ENCODE data around the gene NKAIN4.

NKAIN4 gene

DNA sequence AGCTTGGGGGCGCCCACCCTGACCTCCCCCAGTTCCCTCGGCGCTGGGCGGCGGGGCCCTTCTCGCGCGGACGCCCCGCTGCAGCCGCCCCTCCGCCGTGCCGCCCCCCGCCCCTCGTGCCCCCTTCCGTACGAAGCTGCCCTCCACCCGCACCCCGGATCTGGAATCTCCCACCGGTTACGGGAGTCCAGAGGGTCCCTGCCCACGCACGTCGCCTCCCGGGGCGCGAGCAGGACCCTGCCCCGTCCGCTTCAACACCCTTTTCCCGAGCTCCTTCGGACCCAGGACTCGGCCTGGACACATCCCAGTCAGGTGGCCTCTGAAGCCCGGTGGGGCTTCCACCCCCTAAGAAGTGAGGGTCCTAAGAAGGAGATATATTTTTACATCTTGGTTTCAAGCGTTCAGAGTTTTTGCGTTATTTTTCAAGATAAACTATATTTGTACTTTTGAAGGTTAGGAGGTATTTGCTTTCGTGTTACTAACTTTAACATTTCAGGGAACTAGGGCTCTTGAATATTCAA is 18.9 kb upstream of the NKAIN4 start:
- no peak for DNase-seq

GRCh38 chr20:63272105-63273058 is 18.1 kb upstream of the NKAIN4 start, which contains the start of gene ARFGAP1:
Gene ARFGAP1, plus strand, starts transcription at chr20:63272813. Its CDS starts 2,768 bp downstream, at chr20:63275581.
- peak; percentile 82 to 94 for DNase-seq

GRCh38 chr20:63270606-63271325 is 16.5 kb upstream of the NKAIN4 start:
- DNase-seq: no peak

- no peak for DNase-seq
Measured at GRCh38 chr20:63269724-63270123, 15.5 kb upstream of the NKAIN4 start.

DNA sequence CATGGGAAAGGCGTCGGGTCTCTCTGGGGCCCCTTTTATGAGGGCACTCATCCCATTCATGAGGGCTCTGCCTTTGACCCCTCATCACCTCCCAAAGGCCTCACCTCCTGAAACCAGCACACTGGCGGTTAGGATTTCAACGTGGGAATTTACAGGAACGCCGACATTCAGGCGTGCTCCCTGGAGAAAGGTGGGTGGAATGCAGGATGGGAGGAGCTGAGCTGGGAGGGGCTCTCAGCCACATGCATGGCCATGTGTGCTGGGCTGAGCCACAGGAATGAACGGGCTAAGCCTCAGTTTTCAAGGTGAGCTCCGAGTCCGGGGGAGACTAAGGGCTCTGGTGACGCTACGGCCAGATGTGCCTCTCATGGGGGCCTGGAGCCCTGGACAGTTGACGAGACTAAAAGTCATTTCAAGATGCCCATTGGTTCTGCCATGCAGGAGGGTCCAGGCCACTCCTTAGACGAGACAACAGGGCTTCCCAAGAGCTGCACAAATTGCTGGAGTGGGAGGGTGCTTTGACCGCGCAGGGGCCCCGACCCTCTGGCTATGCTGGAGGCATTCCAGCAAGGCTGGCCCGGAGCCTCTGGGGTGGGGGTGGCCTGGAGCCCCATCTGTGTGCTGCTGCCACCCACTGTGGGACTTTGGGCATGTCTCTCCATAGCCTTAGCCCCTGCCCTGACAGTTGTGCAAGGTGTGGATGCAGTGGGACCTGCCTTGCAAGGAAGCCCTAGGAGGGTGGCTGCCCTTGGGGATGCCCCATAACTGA is 14.6 kb upstream of the NKAIN4 start:
- DNase-seq: no peak

DNA sequence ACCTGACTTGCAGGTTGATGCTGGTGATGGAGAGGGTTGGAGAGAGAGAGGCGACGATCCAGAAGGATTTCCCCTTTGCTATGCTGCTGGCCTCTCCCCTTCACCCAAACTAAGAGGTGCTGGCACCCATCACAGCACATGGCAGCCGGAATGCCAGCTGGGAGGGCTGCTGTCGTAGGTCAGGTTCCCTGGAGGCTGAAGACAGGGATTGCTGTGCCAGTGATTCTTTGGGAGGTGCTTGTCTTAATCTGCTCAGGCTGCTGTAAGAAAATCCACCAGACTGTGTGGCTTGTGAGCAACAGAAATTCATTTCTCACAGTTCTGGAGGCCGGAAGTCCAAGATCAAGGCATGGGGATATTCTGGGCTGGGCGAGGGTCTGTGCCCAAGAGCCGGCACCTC is 14.0 kb upstream of the NKAIN4 start:
- no peak for DNase-seq

- DNase-seq: no peak
Measured at GRCh38 chr20:63267691-63268090, 13.4 kb upstream of the NKAIN4 start.

GRCh38 chr20:63265891-63266515 is 11.7 kb upstream of the NKAIN4 start:
- no peak for DNase-seq

DNA sequence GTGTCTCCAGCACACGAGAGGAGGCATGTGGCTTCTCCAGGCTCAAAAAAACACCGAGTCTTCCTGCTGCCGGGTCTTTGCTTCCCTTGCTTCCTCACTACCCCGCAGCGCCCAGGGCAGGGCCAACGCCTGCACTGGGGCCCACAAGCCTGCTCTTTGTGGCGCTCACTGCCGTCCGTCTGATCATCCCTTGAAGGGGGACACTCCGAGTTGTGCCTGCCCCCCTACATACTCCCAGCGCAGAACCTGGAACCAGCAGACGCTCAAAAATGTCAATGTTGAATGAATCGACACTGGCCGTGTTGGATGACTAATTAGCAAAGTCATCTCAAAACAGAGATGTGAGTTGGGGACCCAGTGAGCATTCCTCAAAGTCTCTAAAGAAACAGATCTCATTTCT is 10.3 kb upstream of the NKAIN4 start:
- no peak for DNase-seq

- no peak for DNase-seq
Measured at GRCh38 chr20:63264000-63264399, 9.7 kb upstream of the NKAIN4 start.

GRCh38 chr20:63262836-63263235 is 8.6 kb upstream of the NKAIN4 start:
- DNase-seq: no peak

DNA sequence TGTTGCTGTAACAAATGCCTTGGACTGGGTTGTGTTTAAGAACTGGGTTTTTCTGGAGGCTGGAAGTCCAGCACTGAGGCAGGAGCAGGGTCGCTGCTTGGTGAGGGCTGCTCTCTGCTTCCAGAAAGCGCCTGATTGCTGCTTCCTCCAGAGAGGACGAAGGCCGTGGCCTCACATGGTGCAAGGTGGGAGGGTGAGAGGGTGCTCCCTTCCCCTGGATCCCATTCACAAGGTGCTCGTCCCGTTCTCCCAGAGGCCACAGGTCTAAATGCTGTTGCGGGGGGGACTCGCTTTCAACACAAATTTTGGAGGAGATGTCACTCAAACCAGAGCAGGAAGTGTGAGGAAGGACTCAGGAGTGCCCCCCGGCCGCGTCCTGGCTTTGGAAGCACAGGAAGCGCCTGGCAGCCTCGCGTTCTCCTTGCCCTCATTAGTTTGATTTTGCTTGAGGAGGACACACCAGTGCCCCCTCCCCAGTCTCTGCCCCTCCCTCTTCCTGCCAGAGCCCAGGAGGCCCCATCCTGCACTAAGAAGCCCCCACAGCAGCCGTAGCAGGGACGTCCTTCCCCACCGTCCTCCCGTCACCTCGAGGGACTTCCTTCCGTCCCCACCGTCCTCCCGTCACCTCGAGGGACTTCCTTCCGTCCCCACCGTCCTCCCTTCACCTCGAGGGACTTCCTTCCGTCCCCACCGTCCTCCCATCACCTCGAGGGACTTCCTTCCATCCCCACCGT is 7.7 kb upstream of the NKAIN4 start:
- DNase-seq: no peak

DNA sequence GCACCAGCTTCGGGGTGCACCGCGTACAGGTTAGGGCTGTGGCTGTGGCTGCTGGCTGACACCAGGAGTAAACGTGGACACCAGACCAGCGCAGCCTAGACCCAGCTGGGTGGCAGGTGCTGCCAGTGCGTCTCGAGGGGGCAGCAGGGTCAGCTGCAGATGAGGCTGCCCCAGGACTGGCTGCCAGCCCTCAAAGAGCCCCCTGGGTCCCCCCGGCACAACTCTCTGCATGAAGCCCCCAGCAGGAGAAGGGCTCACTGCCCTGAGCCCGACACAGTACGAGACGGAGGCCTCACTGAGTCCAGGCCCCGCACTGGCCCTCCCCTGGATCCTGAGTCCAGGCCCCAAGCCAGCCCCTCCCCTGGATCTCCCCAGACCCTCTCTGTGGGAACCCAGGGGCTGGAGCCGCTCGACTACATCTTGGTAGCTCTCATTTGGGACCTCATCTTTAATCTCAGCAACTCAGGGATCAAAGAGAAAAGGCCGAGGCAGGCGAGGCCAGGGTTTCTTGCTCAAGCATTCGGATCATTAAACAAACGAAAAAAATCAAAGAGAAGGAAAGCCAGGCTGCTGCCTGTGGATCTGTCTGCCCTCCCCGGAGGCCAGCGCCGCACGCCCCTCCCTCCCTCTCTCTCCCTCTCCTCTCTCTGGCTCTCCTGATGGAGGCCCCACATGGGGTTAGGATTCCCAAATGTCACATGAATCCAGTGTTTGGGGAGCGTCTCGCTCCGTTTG is 7.0 kb upstream of the NKAIN4 start:
- no peak for DNase-seq

DNA sequence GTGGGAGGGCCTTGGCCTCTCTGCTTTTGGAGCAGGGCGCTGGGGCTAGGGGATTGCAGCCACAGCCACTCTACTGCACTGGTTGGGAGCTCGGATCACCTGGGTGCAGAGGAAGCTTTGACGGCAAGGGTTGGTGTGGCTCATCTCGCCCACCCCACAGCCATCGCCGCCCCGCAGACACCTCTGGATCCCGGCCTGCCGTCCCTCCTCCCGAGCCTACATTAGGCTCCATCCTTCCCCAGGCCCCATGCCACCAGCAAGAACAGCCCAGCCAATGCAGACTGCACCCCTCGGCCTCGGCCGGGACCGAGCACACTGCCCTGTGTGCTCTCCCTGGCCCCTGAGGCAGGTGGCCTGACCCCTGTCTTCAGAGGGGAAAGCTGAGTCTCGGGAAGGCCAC is 6.3 kb upstream of the NKAIN4 start:
- DNase-seq: no peak

- no peak for DNase-seq
Measured at GRCh38 chr20:63259734-63260460, 5.6 kb upstream of the NKAIN4 start.

GRCh38 chr20:63258781-63259180 is 4.5 kb upstream of the NKAIN4 start:
- no peak for DNase-seq

- no peak for DNase-seq
Measured at GRCh38 chr20:63257629-63258028, 3.4 kb upstream of the NKAIN4 start.

DNA sequence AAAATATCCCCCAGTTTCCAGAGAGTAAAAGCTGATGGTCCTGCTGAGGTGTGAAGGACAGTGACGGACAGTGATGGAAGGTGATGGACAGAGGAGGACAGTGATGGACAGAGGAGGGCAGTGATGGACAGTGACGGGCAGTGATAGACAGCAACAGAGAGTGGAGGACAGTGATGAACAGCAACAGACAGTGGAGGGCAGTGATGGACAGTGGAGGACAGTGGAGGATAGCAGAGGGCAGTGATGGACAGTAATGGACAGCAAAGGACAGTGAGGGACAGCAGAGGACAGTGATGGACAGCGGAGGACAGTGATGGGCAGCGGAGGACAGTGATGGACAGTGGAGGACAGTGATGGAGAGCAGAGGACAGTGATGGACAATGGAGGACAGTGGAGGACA is 2.7 kb upstream of the NKAIN4 start:
- DNase-seq: no peak

- no peak for DNase-seq
Measured at GRCh38 chr20:63255931-63256704, 1.9 kb upstream of the NKAIN4 start.

Data from NCI-H446 (cell line).